Colonic mucosa (tissue), 4 donors: ENCODE measurements around the gene GRIP1. TPM values are rescaled to one million over a fixed set of nuclear protein-coding genes. Genes with fewer than 3 reads are reported as not detected.
A peak's percentile ranks its signal among the peaks of the same experiment; 100 is the strongest.
"Not testable (repeated sequence)": the region's sequence is repeated elsewhere in the genome, so short reads cannot be mapped to it uniquely, and the experiment has no call there.

ENCODE experiments used
- DNase-seq: peaks from one replicate; pipeline ENCODE4 v3.0.0-alpha.2; 2020
- H3K27ac ChIP-seq: fragments of 200-600 bp; one replicate; pipeline ENCODE4 v1.8.0; 2021
- H3K27me3 ChIP-seq: fragments of 200-600 bp; one replicate; pipeline ENCODE4 v1.8.0; 2021
- H3K36me3 ChIP-seq: fragments of 200-600 bp; one replicate; pipeline ENCODE4 v1.8.0; 2021
- H3K4me1 ChIP-seq: fragments of 200-600 bp; one replicate; pipeline ENCODE4 v1.8.0; 2021; ENCODE audit warnings: mild to moderate bottlenecking
- H3K4me3 ChIP-seq: fragments of 200-600 bp; one replicate; pipeline ENCODE4 v1.8.0; 2021
- H3K9ac ChIP-seq, 2 donors: one replicate each; pipeline ENCODE4 v1.7.0; 2013; ENCODE audit warnings: control low read depth in 2 of 2, low read depth in 2 of 2, low read length in 2 of 2
- H3K9me3 ChIP-seq: fragments of 200-600 bp; one replicate; pipeline ENCODE4 v1.8.0; 2021
- CTCF ChIP-seq: fragments of 200-600 bp; IDR thresholded peaks from one replicate; pipeline ENCODE4 v1.8.0; 2022; ENCODE audit warnings: antibody characterized with exemption, mild to moderate bottlenecking
- intact Hi-C: fragments of 100-400 bp; cut with DNase I; formaldehyde crosslinking; loops from one replicate; pipeline ENCODE4 v1.14.1; 2022
- total RNA-seq, 2 donors: library from RNA; stranded (reverse); fragmentation: NEBNext Ultra II Directional in 1 of 2; extraction: Animal tissue kit (Norgen Biotek cat#: 25700) in 1 of 2; gene quantifications; one replicate each; pipeline ENCODE4 v1.2.1, GENCODE V29; 2021
- donor health status: healthy.
- donor health status: DM: no; HTN: no; CAD: no.
- donor health status: DM: no; HTN: no; CAD: no.

The GRIP1 gene
- total RNA-seq, 2 donors from 2014 or later: 3.7 to 6.2 TPM

GRCh38 chr12:66312189-66312588 is 366.7 kb downstream of the GRIP1 start:
- intact Hi-C loops: no loop called here
- no peak for DNase-seq
- no peaks in the 10 kb centered on the region for H3K27me3 ChIP-seq
- H3K4me3 ChIP-seq: no peak overlapping the region
- H3K9me3 ChIP-seq: no peaks in the 10 kb centered on the region
- H3K4me1 ChIP-seq: no peaks in the 10 kb centered on the region
- H3K36me3 ChIP-seq: peaks cover 4% of the 10 kb centered on the region
- no peak for TF ChIP-seq CTCF
- no peak overlapping the region for H3K27ac ChIP-seq
- no peak overlapping the region for H3K9ac ChIP-seq

- TF ChIP-seq CTCF: no peak
- Histone ChIP-seq H3K4me1 (no peaks in the 10 kb centered on the region), H3K4me3 (no peak overlapping the region), H3K9me3 (no peaks in the 10 kb centered on the region), H3K27ac (no peak overlapping the region), H3K36me3 (peaks cover 4% of the 10 kb centered on the region), H3K27me3 (no peaks in the 10 kb centered on the region), H3K9ac (no peak overlapping the region)
- intact Hi-C loops: no loop called here
- DNase-seq: no peak
These were observed 369.3 kb downstream of the GRIP1 start for GRCh38 chr12:66309606-66310005.

- Histone ChIP-seq H3K27me3 (no peaks in the 10 kb centered on the region), H3K9me3 (no peaks in the 10 kb centered on the region), H3K4me3 (peak overlapping the region; percentile 74), H3K36me3 (no peaks in the 10 kb centered on the region), H3K9ac (peak overlapping the region; percentile 27 to 38), H3K4me1 (no peaks in the 10 kb centered on the region), H3K27ac (no peak overlapping the region)
- intact Hi-C loops: loop anchor here (5.0 kb wide), 1 partner anchor 137 kb away; the partner anchor contains the start of gene TMBIM4
- DNase-seq: no peak
- TF ChIP-seq CTCF: no peak
These were observed 374.5 kb downstream of the GRIP1 start for GRCh38 chr12:66304296-66304900.

GRCh38 chr12:66303316-66303804 is 375.5 kb downstream of the GRIP1 start:
- H3K4me3 ChIP-seq: peak overlapping the region; percentile 74
- intact Hi-C loops: loop anchor here (5.0 kb wide), 1 partner anchor 136 kb away; the partner anchor contains the start of gene TMBIM4

GRCh38 chr12:66302827-66303169 is 376.1 kb downstream of the GRIP1 start:
- H3K36me3 ChIP-seq: no peaks in the 10 kb centered on the region
- intact Hi-C loops: loop anchor here (5.0 kb wide), 1 partner anchor 135 kb away; the partner anchor contains the start of gene TMBIM4
- peak overlapping the region; percentile 87 to 95 for H3K9ac ChIP-seq
- no peaks in the 10 kb centered on the region for H3K27me3 ChIP-seq
- no peak for DNase-seq
- H3K4me3 ChIP-seq: peak overlapping the region; percentile 74
- no peak for TF ChIP-seq CTCF
- peak overlapping the region; percentile 95 for H3K27ac ChIP-seq
- H3K4me1 ChIP-seq: no peaks in the 10 kb centered on the region
- H3K9me3 ChIP-seq: no peaks in the 10 kb centered on the region

More at GRCh38 chr12:66303316-66303804, 375.5 kb downstream of the GRIP1 start:
- not testable (repeated sequence) for H3K9me3 ChIP-seq, H3K27me3 ChIP-seq, H3K36me3 ChIP-seq, H3K4me1 ChIP-seq
- peak overlapping the region; percentile 95 for H3K27ac ChIP-seq
- peak; percentile 35 for DNase-seq
- peak overlapping the region; percentile 14 to 59 for H3K9ac ChIP-seq
